Testis (tissue), 2 donors: ENCODE results near the gene WIF1.

ENCODE experiments used
- CTCF ChIP-seq, 3 experiments: fragments of 450-650 bp in 2 of 3; fragments of 200-600 bp in 1 of 3; sonication (generic) in 1 of 3; IDR thresholded peaks; one replicate each; pipeline ENCODE4 v1.5.1; 2016 to 2019; ENCODE audit warnings: antibody characterized with exemption in 3 of 3, mild to moderate bottlenecking in 2 of 3, moderate library complexity in 1 of 3
- POLR2A ChIP-seq: fragments of 450-650 bp; IDR thresholded peaks from one replicate; pipeline ENCODE4 v1.6.1; 2017; ENCODE audit warnings: antibody characterized with exemption, mild to moderate bottlenecking, moderate library complexity

- no peak for TF ChIP-seq CTCF (IDR thresholded peaks at IDR 0.05)
- TF ChIP-seq POLR2A: no peak
These were observed 116.8 kb downstream of the WIF1 start for GRCh38 chr12:65004270-65004669.
